Measurements from ENCODE around the gene ABHD12. TPM values are rescaled to one million over a fixed set of nuclear protein-coding genes. Genes with fewer than 3 reads are reported as not detected.
A peak's percentile ranks its signal among the peaks of the same experiment; 100 is the strongest.

Gene ABHD12
- total RNA-seq, 1 experiment from 2014 or later: 48.3 TPM

GRCh38 chr20:25308671-25309394, 81.8 kb downstream of the ABHD12 start:
- peak overlapping the region; percentile 80 for H3K4me2 ChIP-seq (ENCODE audit: low read length)
- H3K9me3 ChIP-seq (ENCODE audit: low read length): no peaks in the 10 kb centered on the region
- no TSS peak for BruUV-seq (replicated peaks)
- H3K4me3 ChIP-seq (ENCODE audit: low read length): peak overlapping the region; percentile 55; the same call in 1 of the 2 replicates
- H3K36me3 ChIP-seq (ENCODE audit: low read depth, low read length): no peaks in the 10 kb centered on the region
- POLR2A ChIA-PET (ENCODE audit: unreplicated experiment): interaction anchor here (0.5 to 1.0 kb wide), 2 partner anchors 76 to 82 kb away, joined by 3 to 13 read pairs; no protein-coding TSS in a partner anchor
- H3K27me3 ChIP-seq (ENCODE audit: low read length): no peaks in the 10 kb centered on the region
- no peaks in the 10 kb centered on the region for H4K20me1 ChIP-seq (ENCODE audit: low read length)
- ATAC-seq (peak; percentile 16), DNase-seq (peak; percentile 57)
- CTCF ChIA-PET: interaction anchor here (1.2 to 1.4 kb wide), 3 partner anchors 8 to 90 kb away, joined by 4 to 18 read pairs (median 9); no protein-coding TSS in a partner anchor
- H3K27ac ChIP-seq (ENCODE audit: low read length): peak overlapping the region; percentile 93
- H3K9ac ChIP-seq (ENCODE audit: low read length): peak overlapping the region; percentile 76
- TF ChIP-seq CTCF (conservative IDR thresholded peaks at IDR 0.05; ENCODE audit: low read depth, low read length): no peak
- no peaks in the 10 kb centered on the region for H3K9me2 ChIP-seq (replicated peaks; ENCODE audit: low read length)
- H3K79me2 ChIP-seq (ENCODE audit: low read length): no peaks in the 10 kb centered on the region
- no peaks in the 10 kb centered on the region for H3F3A ChIP-seq (ENCODE audit: low read length, unreplicated experiment)
- H2AFZ ChIP-seq (ENCODE audit: low read length): no peak overlapping the region
- intact Hi-C loops (cut with micrococcal nuclease): no loop called here
- H3K4me1 ChIP-seq (ENCODE audit: insufficient read depth, low read length): peaks cover 33% of the 10 kb centered on the region

DNA sequence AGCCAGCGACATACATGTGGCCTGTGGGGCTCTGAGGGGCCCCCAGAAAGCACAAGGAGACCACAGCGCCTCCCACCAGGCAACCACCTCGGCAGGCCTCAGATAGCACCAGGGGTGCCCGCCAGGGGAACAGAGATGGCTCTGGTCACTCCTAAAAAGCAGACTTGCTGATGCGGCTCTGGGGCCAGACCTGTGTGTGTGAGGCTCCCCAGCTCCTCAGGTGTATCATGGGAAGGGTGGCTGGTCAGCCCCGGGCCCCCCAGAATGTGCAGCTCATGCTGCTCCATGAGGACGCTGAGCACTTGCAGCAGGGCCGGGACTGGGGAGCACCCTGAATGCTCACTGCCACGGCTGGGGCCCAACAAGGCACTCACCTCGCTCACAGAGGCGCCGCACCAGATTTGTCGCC, 82.5 kb downstream of the ABHD12 start:
- no peak overlapping the region for H2AFZ ChIP-seq (ENCODE audit: low read length)
- POLR2A ChIA-PET (ENCODE audit: unreplicated experiment): no interaction called here
- no peak overlapping the region for H3K4me2 ChIP-seq (ENCODE audit: low read length)
- H3K27me3 ChIP-seq (ENCODE audit: low read length): no peaks in the 10 kb centered on the region
- no peak for DNase-seq
- intact Hi-C loops (cut with micrococcal nuclease): no loop called here
- H3K9me3 ChIP-seq (ENCODE audit: low read length): no peaks in the 10 kb centered on the region
- no peak for ATAC-seq
- H3F3A ChIP-seq (ENCODE audit: low read length, unreplicated experiment): no peaks in the 10 kb centered on the region
- no peak overlapping the region for H3K4me3 ChIP-seq (ENCODE audit: low read length)
- no peaks in the 10 kb centered on the region for H3K36me3 ChIP-seq (ENCODE audit: low read depth, low read length)
- BruUV-seq (replicated peaks): no TSS peak
- H3K4me1 ChIP-seq (ENCODE audit: insufficient read depth, low read length): peaks cover 33% of the 10 kb centered on the region
- no peak for TF ChIP-seq EZH2 (IDR thresholded peaks at IDR 0.05; ENCODE audit: low read length, unreplicated experiment)
- no peak for TF ChIP-seq EZH2phosphoT487 (IDR thresholded peaks at IDR 0.05; ENCODE audit: borderline replicate concordance, low read length)
- TF ChIP-seq CTCF (conservative IDR thresholded peaks at IDR 0.05; ENCODE audit: low read depth, low read length): no peak
- H3K79me2 ChIP-seq (ENCODE audit: low read length): no peaks in the 10 kb centered on the region
- H3K9ac ChIP-seq (ENCODE audit: low read length): no peak overlapping the region
- H3K9me2 ChIP-seq (replicated peaks; ENCODE audit: low read length): no peaks in the 10 kb centered on the region
- CTCF ChIA-PET: no interaction called here
- peak overlapping the region; percentile 93 for H3K27ac ChIP-seq (ENCODE audit: low read length)
- H4K20me1 ChIP-seq (ENCODE audit: low read length): no peaks in the 10 kb centered on the region

All from PC-3 (cell line).